Epithelial cell of proximal tubule (primary cell): Measurements from ENCODE around the gene SULF2. TPM values are rescaled to one million over a fixed set of nuclear protein-coding genes. Genes with fewer than 3 reads are reported as not detected.
A peak's percentile ranks its signal among the peaks of the same experiment; 100 is the strongest.

Source experiments
- DNase-seq: peaks from one replicate; pipeline ENCODE4 v3.0.0-alpha.2; 2011; ENCODE audit warnings: low read depth
- H3K4me3 ChIP-seq: 2 replicates; pipeline ENCODE4 v1.5.1; 2011; ENCODE audit warnings: low read depth, mild to moderate bottlenecking, low read length
- CTCF ChIP-seq: conservative IDR thresholded peaks from 2 replicates; pipeline ENCODE4 v1.5.1; 2012; ENCODE audit warnings: low read depth, mild to moderate bottlenecking, low read length
- total RNA-seq: library from RNA; depleted of rRNA; stranded (reverse); fragments of >200 nt; gene quantifications from 2 replicates; pipeline ENCODE4 v1.2.3, GENCODE V29; 2015

Gene SULF2
- total RNA-seq, 1 donor from 2014 or later: 20.4 TPM

GRCh38 chr20:47730744-47731143 lies 54.5 kb downstream of the SULF2 start:
- no peak for TF ChIP-seq CTCF
- no peak overlapping the region for H3K4me3 ChIP-seq
- no peak for DNase-seq

- H3K4me3 ChIP-seq: no peak overlapping the region
- no peak for DNase-seq
- TF ChIP-seq CTCF: no peak
These were observed 55.8 kb downstream of the SULF2 start for GRCh38 chr20:47729472-47729871.

GRCh38 chr20:47727909-47728361 lies 57.3 kb downstream of the SULF2 start:
- DNase-seq: no peak
- no peak overlapping the region for H3K4me3 ChIP-seq
- TF ChIP-seq CTCF: no peak

GRCh38 chr20:47727170-47727880 lies 58.0 kb downstream of the SULF2 start:
- DNase-seq: no peak
- no peak overlapping the region for H3K4me3 ChIP-seq
- no peak for TF ChIP-seq CTCF

GRCh38 chr20:47726632-47727031 lies 58.6 kb downstream of the SULF2 start:
- DNase-seq: no peak
- TF ChIP-seq CTCF: no peak

GRCh38 chr20:47725248-47725973 lies 59.9 kb downstream of the SULF2 start:
- TF ChIP-seq CTCF: peak; percentile 89
- peak; percentile 53 for DNase-seq
- H3K4me3 ChIP-seq: no peak overlapping the region

More at GRCh38 chr20:47726632-47727031, 58.6 kb downstream of the SULF2 start:
- no peak overlapping the region for H3K4me3 ChIP-seq
